NCI-H2029 treated with DMSO at 0.1 percent for 48 hours (cell line): ENCODE results near the gene ZNF236.

Experiments used
- DNase-seq: peaks from one replicate; lab custom pipeline; 2025; lab: John Stamatoyannopoulos, UW

ZNF236 gene

DNA sequence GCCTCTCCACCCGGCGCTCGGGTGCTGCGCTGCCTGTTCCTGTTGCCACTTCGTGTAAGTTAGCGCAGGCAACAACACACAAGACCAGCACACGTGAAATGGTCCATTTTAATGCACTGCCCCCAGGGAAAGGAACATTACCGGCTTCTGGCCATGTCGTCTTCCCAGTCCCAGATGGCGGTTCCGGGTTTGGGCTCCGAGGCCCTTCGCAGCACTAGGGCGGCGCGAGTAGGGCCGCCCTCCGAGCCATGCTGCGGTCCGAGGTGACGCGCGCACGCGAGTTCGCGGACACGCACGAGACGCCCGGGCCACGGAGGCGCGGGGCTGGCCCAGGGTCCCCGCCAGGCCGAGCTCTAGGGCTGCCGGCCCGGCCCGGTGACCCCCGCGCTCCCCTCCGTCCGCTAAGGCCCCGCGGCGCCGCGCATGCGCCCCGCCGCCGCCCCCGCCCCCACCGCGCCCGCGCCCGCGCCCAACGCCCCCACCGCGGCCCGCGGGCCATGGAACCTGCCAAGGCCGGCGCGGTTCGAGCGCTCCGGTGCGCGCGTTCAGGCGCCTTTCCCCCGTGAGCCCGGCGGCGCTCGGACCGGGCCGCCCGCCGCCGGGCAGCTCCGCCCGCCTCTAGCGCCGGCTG, 367 bp upstream of the ZNF236 start:
- DNase-seq, result no peak

GRCh38 chr18:76823161-76823538, 793 bp downstream of the ZNF236 start:
- no peak for DNase-seq

DNA sequence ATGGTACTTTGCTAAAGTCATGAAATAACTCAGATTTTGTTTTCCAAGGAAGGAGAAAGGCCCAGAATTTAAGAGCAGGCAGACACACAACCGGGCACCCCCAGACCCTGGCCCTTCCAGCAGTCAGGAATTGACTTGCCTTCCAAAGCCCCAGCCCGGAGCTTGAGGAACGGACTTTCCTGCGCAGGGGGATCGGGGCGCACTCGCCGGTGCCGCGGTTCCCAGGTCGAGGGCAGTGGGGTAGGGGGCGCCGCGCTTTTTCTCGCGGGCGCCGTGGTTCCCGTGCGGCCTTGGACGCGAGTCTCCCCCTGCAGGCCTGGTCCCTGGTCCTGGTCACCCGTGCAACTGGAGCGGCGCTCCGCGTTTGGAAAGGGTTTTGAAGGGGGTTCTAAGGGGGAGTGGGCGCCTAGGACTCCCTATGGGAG, 1.2 kb downstream of the ZNF236 start:
- DNase-seq, result no peak

GRCh38 chr18:76824145-76824676, 1.9 kb downstream of the ZNF236 start:
- no peak for DNase-seq

- DNase-seq, result no peak
These were observed 2.4 kb downstream of the ZNF236 start for GRCh38 chr18:76824754-76825153.

DNA sequence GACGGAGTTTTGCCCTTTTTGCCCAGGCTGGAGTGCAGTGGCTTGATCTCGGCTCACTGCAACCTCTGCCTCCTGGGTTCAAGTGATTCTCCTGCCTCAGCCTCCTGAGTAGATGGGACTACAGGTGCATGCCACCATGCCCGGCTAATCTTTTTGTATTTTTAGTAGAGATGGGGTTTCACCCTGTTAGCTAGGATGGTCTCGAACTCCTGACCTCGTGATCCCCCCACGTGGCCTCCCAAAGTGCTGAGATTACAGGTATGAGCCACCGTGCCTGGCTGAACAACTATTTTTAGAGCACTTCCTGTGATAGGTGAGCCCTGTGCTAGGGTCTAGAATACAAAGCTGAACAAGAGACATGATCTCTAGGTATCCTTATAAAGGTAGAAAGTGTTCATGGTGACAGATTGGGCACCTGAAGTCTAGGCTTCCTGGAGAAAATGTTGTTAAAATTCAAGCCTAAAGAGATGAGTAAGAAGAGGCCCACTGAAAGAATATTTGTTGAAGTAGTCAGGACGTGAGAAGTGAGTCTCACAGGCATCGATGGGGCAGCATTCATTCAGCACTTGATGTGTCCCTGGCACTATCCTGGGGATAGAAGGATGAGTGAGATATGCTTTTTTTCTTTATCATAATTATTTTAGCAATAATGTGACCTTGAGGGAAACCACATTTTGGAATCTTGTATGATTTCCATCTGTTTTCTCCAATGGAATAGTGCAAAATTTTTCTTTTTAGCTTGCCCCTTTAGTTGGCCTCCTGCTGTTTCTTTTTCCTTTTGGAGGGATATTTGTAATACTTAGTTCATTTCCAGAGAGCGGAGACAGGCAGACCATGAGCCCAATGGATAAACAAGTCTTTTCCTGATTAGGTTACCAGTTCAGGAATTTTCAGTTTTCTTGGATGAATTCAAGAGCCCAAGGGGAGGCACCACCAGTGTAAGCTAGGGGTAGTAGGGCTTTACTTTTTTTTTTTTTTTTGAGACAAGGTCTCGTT, 5.1 kb downstream of the ZNF236 start:
- DNase-seq, result no peak

DNA sequence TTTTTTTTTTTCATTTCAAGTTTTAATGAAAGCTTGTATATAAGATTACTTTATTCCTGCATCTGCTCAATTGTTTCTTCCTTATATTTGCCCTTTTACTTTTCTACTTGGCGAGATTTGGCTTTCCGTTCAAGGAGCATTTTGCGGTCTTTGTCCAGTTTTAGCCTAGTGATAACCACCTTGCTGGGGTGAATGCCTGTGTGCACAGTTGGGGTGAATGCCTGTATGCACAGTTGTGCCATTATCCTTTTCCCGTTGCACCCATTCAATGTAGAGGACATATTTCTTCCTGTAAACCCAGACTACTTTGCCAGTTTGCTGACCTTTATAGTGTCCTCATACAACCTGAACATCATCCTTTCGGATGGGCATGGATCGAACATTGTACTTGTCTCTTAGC, 12.0 kb downstream of the ZNF236 start:
- DNase-seq, result no peak

GRCh38 chr18:76835380-76835779, 13.0 kb downstream of the ZNF236 start:
- no peak for DNase-seq

DNA sequence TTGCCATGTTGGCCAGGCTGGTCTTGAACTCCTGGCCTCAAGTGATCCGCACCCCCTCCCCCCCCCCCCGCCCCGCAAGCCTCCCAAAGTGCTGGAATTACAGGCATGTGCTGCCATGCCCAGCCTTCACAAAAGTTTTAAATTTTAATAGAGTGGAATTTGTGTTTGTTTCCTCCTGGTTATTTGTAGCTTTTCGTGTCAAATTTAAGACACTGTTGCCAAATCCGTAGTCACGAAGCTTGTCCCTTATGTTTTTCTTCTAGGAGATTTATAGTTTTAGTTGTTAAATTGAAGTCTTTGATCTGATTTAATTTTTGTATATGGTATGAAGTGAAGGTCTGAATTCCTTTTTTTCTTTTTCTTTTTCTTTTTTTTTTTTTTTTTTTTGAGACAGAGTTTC, 14.7 kb downstream of the ZNF236 start:
- no peak for DNase-seq

DNA sequence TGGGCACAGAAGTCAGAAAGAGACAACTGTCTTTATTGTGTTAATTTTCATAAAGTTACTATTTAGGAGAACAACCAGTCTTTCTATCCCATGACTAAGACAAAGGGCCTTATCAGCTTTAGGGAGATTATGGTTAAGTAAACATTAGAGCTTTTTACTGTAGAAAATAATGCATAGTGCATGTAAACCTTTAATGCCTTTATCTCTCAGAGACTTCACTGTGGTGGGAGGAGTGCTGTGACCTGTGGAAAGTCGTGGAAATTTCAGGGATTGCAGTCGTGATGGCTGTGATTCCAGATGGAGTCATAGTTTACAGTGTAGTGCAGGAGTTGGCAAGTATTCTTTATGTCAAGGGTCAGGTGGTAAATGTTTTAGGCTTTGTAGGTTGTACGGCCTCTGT, 15.8 kb downstream of the ZNF236 start:
- DNase-seq, result no peak

DNA sequence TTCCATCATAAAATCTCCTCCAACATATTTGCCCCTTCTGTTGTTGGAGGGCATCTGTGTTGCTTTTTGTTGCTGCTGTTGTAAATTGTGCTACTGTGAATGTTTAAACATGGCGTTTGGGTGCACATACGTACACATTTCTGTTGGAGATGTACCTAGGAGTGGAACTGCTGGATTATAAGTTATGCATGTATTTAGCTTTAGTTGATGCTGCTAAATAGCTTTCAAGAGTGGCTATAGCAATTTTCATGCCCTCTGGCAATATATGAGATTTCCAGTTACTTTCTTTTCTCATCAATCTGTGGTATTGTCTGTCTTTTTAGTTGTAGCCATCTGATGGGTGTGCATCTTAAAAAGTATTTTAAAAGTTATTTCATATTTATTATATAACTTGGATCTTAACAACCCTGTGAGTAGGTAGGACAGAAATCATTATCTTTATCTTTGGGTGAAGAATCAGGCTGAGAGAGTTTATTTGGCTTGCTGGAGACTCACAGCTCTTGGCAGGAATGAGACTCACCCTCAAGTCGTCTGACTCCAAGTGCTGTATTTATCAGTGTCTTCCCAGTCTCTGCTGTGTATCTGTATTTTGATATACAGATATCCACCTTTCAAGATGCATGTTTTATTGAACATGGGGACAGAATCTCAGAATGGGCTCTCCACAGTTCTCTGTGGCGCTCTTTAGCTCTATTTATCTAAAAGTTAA, 16.9 kb downstream of the ZNF236 start:
- DNase-seq, result no peak

DNA sequence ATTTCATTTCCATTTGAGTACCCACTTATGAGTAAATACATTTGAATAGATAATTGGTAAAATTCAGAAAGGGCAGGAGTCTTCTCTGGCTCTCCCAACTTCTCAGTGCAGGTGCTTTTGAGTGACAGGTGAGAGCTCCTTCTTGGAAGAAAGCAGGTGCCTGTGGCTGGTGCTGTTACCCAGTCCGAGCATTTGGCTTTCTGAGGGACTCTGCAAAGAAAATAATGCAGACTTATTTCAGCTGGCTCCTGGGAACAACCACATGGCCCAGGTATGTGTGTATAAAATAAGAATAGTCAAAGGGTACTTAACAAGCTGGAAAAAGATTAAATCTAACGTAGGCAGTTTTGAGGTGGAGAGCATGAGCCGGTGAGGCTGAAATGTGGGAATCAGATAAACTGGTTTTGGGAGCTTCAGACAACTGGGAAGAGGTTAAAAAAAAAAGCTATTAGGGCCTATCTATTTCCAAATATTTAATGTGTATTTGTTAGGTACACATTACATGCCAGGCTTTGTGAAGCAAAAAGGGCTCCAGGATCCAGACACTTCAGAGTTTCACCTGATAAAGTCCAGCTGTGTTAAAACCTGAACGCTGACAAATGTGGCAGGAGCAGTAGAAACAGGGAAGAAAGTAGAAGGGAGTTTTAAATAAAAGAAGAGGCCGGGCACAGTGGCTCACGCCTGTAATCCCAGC, 20.6 kb downstream of the ZNF236 start:
- no peak for DNase-seq

DNA sequence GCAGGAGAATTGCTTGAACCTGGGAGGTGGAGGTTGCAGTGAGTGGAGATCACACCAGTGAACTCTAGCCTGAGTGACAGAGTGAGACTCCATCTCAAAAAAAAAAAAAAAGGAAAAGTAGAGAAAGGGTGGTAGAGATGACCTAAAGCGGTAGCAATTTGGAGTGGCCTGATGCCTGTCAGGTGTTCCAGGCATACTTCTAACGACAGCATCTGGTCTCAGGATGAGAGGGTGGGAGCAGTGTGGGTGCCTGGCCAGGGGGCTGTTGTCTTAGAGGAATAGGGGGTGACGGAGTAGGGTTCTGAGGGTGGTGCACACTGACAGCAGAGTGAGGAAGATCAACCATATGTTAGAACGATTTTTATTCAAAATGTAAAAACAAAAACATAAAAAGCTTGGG, 21.8 kb downstream of the ZNF236 start:
- no peak for DNase-seq

DNA sequence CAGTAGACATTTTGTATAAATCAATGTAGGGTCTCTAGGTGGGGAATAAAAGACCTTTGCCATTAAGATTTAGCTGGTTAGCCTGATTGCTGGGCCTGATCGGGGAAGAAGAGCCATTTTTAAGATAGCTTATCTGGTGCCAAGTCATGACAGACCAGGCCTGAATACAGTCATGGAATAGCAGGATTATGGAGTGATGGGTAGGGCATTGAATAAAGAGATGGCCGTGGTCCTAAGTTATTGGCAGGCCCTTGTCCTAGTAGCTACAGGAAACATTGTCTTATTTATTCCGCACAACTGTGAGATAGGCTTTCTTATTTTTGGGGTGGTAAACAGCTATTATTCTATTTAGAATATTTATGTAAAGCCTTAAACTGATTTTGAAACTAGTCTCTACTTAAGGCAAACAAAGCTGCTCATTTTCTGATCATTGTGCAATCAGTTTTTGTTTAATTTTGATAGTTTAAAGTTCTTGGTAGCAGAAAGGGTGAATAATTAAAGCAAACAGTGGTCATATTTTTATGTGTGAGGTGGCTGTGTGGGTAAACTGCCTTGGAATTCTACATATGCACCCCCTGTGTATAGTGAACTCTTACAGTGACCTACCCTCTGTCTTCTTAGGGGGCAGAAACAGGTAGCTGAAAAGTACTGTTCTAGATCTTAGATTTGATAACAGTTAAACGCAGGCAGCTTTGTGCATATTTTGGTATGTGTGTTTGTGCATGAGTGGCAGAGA, 22.6 kb downstream of the ZNF236 start:
- no peak for DNase-seq

- DNase-seq, result no peak
These were observed 23.9 kb downstream of the ZNF236 start for GRCh38 chr18:76846217-76846616.

DNA sequence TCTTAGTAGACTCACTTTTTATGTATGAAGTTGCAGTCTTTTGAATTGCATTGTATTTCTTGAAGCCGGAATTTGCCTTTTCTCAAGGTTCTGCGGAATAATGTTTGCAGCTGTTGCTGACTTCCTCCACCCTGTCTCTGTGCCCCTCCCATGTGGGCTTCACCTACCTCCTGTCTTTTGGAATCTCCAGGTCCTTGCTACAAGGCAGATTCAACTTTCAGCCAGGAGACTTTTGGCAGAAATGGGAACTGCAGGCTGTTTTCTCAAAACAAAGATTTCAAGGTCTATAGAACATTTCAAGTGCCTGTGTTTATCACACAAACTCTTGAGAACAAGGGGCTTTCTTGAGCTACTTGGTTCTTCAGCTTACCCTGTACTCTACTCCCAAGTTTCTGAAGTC, 25.6 kb downstream of the ZNF236 start:
- no peak for DNase-seq

DNA sequence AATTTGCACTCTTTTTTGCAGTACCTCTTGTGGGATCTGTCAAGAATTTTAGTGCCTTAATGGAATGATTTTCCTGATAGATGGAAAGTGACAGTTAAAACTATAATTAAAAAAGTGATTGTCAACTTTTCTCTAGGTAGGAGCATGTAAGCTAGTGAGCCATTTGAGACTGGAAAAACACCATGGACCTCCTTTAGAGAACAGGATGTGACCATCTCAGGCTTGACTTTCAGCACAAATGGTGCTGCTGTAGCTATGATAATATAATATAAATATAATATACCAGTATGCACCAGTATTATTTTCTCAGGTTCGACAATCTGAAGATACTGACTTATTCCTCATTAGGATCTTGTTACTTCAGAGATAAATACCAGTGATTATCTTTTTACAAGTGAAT, 27.8 kb downstream of the ZNF236 start:
- no peak for DNase-seq

DNA sequence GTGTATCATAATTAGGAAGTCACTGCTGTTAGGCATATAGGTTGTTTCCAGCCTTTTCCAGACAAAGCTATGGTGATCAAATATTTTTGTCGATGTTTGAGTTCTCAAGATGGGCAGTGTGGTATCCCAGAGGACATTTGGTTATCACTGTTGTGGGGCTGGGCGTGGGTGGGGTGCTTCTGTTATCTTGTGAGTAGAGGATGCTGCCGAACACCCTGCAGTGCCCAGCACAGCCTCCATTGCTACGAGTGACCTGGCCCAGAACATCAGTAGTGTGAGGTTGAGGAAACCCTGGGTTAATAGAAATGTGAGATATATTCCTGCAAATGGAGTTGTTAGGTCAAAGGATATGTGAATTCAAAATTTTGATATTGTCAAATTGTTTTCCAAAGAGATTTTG, 33.2 kb downstream of the ZNF236 start:
- DNase-seq, result no peak

- DNase-seq, result peak; percentile 9
These were observed 35.1 kb downstream of the ZNF236 start for GRCh38 chr18:76857476-76857875.

DNA sequence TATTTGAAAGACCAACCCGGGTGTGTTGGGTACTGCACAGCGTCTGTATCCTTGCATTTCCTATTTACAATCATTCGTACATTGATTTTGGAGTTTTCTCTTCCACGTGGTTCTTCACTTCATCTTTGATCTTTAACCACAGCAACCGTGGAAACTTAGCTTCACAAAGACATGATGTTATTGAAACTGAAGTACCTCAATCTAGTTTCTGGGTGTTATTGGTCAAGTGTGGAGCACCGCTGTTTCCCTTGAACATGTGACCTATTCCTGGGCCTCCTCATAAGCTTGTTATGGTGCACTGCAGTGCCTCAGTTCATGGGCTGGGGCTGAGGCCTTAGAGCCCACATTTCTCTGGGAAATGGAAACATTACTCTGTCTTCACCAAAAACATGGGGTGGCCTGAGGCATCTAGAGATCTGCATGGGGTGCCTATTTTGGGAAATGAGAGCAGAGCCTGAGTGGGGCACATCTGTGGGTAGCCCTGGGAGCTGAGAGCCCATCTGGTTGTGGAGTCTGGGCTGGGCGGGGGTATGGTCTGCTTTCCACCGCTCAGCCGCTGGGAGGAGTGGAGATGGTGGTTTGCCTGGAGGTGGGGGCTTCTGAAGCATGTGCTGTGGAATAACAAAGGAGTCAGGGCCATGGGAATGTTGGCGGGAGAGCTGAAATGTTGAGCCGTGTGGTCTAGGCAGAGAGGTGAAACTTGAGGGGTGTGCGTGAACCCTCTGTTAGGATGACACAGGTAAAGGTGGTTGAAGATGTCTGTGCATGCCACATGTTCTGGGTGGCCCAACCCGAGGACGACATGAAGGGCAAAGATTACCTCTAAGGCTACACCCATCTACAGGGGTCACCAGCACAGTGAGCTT, 37.4 kb downstream of the ZNF236 start:
- DNase-seq, result no peak
